Activated T-helper 2 cell treated with anti-CD3 and anti-CD28 coated beads, Interferon-gamma antibody, Interleukin-2, Interleukin-4, amounts not matched to agents 10 μg/mL and 5 μg/mL and 100 μg/mL, durations not matched to agents 14 hours and 24 hours and 36 hours (primary cell): Measurements from ENCODE around the gene IQCF2. TPM values are rescaled to one million over a fixed set of nuclear protein-coding genes. Genes with fewer than 3 reads are reported as not detected.

Experiments
- total RNA-seq: library from RNA; stranded (reverse); gene quantifications from 2 replicates; pipeline ENCODE4 v1.2.3, GENCODE V29; 2022

Gene IQCF2
- total RNA-seq, 1 donor from 2014 or later, result not detected

Other genes with a start within 250 kb of the IQCF2 start
- gene TEX264, start 190.4 kb upstream of the IQCF2 start, total RNA-seq, result 43.1 TPM in 2 replicates
- 0.23 and 0.27 TPM in 2 replicates for gene GRM2, start 154.5 kb upstream of the IQCF2 start, total RNA-seq
- not detected in 2 replicates for gene IQCF6, start 82.4 kb upstream of the IQCF2 start, total RNA-seq
- not detected in 2 replicates for gene IQCF5, start 14.0 kb downstream of the IQCF2 start, total RNA-seq
- gene IQCF1, start 41.7 kb downstream of the IQCF2 start, total RNA-seq, result not detected in 2 replicates
- 57.5 and 58.2 TPM in 2 replicates for gene RRP9, start 80.3 kb downstream of the IQCF2 start, total RNA-seq
- gene PARP3, start 80.7 kb downstream of the IQCF2 start, total RNA-seq, result 15.8 and 18.9 TPM in 2 replicates
- not detected in 2 replicates for gene GPR62, start 93.8 kb downstream of the IQCF2 start, total RNA-seq
- gene PCBP4, start 105.8 kb downstream of the IQCF2 start, total RNA-seq, result 21.1 and 23.8 TPM in 2 replicates
- 49.2 and 51.6 TPM in 2 replicates for gene ABHD14B, start 112.4 kb downstream of the IQCF2 start, total RNA-seq
- gene ABHD14A, start 113.4 kb downstream of the IQCF2 start, total RNA-seq, result 13.5 and 15.9 TPM in 2 replicates
- gene ACY1, start 121.9 kb downstream of the IQCF2 start, total RNA-seq, result 62.8 and 64.6 TPM in 2 replicates
- 1,666 and 1,693 TPM in 2 replicates for gene RPL29, start 134.3 kb downstream of the IQCF2 start, total RNA-seq
- 29.0 and 30.3 TPM in 2 replicates for gene DUSP7, start 195.0 kb downstream of the IQCF2 start, total RNA-seq